ENCODE data around the gene MCTP1. TPM values are rescaled to one million over a fixed set of nuclear protein-coding genes. Genes with fewer than 3 reads are reported as not detected.

MCTP1 gene
- total and polyA plus RNA-seq, 2 of the 8 experiments (the other 6 are each of a cell fraction or from before 2014, with no cell fraction given), result 0.56 to 3.4 TPM

DNA sequence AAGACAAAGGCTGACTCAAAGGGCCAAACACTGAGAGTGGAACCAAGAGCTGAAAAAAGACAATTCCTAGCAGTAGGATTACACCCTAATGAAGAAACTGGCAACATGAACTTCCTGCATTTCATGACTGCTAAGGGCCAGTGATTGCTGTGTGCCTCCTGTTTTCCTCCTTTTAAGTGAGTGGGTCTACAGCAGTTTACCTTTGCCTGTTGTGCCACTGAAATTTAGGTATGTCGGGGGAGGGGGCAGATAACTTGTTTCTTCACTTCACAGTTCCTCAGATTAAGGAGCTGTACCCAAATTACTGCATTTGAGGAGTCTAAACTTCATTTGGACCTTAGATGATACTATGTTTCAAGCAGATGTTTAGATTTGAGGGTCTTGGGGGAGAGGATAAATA lies 191.7 kb downstream of the MCTP1 start (continued):
- 0 out of 4 replicates have a peak, but pooled peaks of 1 of the 2 experiments have one; percentile 32 for TF ChIP-seq HDAC2 (IDR thresholded peaks at IDR 0.05; ENCODE audit: borderline replicate concordance in 1 of 2, low read depth in 2 of 2, low read length in 2 of 2)
- TF ChIP-seq JUN (IDR thresholded peaks at IDR 0.05; ENCODE audit: low read depth, low read length), result no peak
- no peak for TF ChIP-seq USF2 (IDR thresholded peaks at IDR 0.05; ENCODE audit: low read length)
- TF ChIP-seq BRCA1 (IDR thresholded peaks at IDR 0.05; ENCODE audit: low read depth, low read length), result no peak
- TF ChIP-seq FOSL1 (IDR thresholded peaks at IDR 0.05; ENCODE audit: insufficient read depth, low read depth, low read length), result no peak
- TF ChIP-seq JUND (IDR thresholded peaks at IDR 0.05; ENCODE audit: low read length), result no peak
- no peak for TF ChIP-seq CREB1 (IDR thresholded peaks at IDR 0.05)
- no peak for TF ChIP-seq ATF3 (IDR thresholded peaks at IDR 0.05; ENCODE audit: insufficient read depth, low read depth, low read length)
- no peak for TF ChIP-seq CEBPB (IDR thresholded peaks at IDR 0.05; ENCODE audit: low read depth, low read length)
- TF ChIP-seq EGR1 (IDR thresholded peaks at IDR 0.05; ENCODE audit: borderline replicate concordance, low read depth, low read length), result no peak
- TF ChIP-seq, protein P1, sequence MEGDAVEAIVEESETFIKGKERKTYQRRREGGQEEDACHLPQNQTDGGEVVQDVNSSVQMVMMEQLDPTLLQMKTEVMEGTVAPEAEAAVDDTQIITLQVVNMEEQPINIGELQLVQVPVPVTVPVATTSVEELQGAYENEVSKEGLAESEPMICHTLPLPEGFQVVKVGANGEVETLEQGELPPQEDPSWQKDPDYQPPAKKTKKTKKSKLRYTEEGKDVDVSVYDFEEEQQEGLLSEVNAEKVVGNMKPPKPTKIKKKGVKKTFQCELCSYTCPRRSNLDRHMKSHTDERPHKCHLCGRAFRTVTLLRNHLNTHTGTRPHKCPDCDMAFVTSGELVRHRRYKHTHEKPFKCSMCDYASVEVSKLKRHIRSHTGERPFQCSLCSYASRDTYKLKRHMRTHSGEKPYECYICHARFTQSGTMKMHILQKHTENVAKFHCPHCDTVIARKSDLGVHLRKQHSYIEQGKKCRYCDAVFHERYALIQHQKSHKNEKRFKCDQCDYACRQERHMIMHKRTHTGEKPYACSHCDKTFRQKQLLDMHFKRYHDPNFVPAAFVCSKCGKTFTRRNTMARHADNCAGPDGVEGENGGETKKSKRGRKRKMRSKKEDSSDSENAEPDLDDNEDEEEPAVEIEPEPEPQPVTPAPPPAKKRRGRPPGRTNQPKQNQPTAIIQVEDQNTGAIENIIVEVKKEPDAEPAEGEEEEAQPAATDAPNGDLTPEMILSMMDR (IDR thresholded peaks at IDR 0.05; ENCODE audit: control extremely low read depth in 1 of 3, insufficient read depth in 1 of 3, low read depth in 1 of 3, low read length in 3 of 3), result no peak
- no peak for TF ChIP-seq KDM4A (IDR thresholded peaks at IDR 0.05; ENCODE audit: low read depth, low read length, severe bottlenecking)
- 0 out of 2 replicates have a peak, but pooled peaks have one; percentile 51 for TF ChIP-seq SP1 (IDR thresholded peaks at IDR 0.05; ENCODE audit: low read depth, low read length)
- peak; percentile 55 for TF ChIP-seq ASH2L (IDR thresholded peaks at IDR 0.05; ENCODE audit: low read length)

Measured in H1 (cell line).